ENCODE data around the gene KRABD2.

Gene KRABD2

GRCh38 chr17:8337802-8338752 lies 38.4 kb downstream of the KRABD2 start:
- Histone ChIP-seq H3K4me2 (ENCODE audit: insufficient read depth, insufficient read length, low read length) (no peak overlapping the region), H2BK15ac (ENCODE audit: low read depth, low read length) (no peak overlapping the region), H3K79me1 (ENCODE audit: insufficient read depth, low read depth, low read length, poor library complexity, severe bottlenecking) (no peaks in the 10 kb centered on the region), H3K23me2 (ENCODE audit: insufficient read length, low read depth, low read length, poor library complexity, severe bottlenecking) (no peaks in the 10 kb centered on the region), H3K18ac (ENCODE audit: insufficient read length, low read depth, low read length) (peak overlapping the region; percentile 11), H2AK5ac (ENCODE audit: insufficient read length, low read length) (no peak overlapping the region), H2BK120ac (ENCODE audit: low read depth, low read length, poor library complexity, severe bottlenecking) (no peak overlapping the region), H3K4ac (ENCODE audit: low read depth, low read length) (no peak overlapping the region), H3K79me2 (ENCODE audit: insufficient read depth, low read length) (no peaks in the 10 kb centered on the region), H4K20me1 (ENCODE audit: control insufficient read depth, insufficient read depth, insufficient read length) (no peaks in the 10 kb centered on the region), H3K9me3 (ENCODE audit: control insufficient read depth, low read depth, low read length) (no peaks in the 10 kb centered on the region), H4K8ac (replicated peaks; ENCODE audit: insufficient read length, low read depth, low read length) (no peak overlapping the region), H3K9ac (ENCODE audit: extremely low read depth, insufficient read length, low read length) (no peak overlapping the region), H3K56ac (ENCODE audit: insufficient read length, low read depth, low read length) (no peak overlapping the region), H4K5ac (ENCODE audit: insufficient read length, low read depth, low read length) (no peak overlapping the region), H3K4me1 (ENCODE audit: insufficient read depth, low read length) (no peaks in the 10 kb centered on the region; the same call in 1 of the 2 replicates), H3K23ac (ENCODE audit: insufficient read length, low read depth, low read length) (no peak overlapping the region), H3K27me3 (ENCODE audit: insufficient read depth, low read length) (no peaks in the 10 kb centered on the region), H3K27ac (ENCODE audit: insufficient read length, low read depth, low read length) (no peak overlapping the region), H2BK20ac (ENCODE audit: low read depth, low read length, poor library complexity, severe bottlenecking) (no peak overlapping the region), H2BK12ac (ENCODE audit: insufficient read length, low read depth, low read length) (no peak overlapping the region), H2BK5ac (ENCODE audit: insufficient read length, low read length) (no peak overlapping the region), H2AFZ (ENCODE audit: low read length) (peak overlapping the region; percentile 25), H3T11ph (ENCODE audit: low read length) (no peak overlapping the region), H4K91ac (ENCODE audit: insufficient read length, low read depth, low read length) (no peak overlapping the region), H3K14ac (ENCODE audit: insufficient read depth, low read length) (no peak overlapping the region)
- DNase-seq = no peak
- Mint-ChIP-seq H3K4me1 (peaks cover 19 to 24% of the 10 kb centered on the region in 2 experiments), H3K27me3 (ENCODE audit: low read depth) (peaks cover 2% of the 10 kb centered on the region; the same call in 1 of the 2 replicates), H3K9me3 (no peaks in the 10 kb centered on the region), H3K36me3 (ENCODE audit: insufficient read depth in 1 of 3, low read depth in 3 of 3) (no peaks in the 10 kb centered on the region; a peak in 1 of 7 replicates), H3K4me3 (peak overlapping the region in 1 of 2 experiments; percentile 53; a peak in 1 of 5 replicates), H3K27ac (peak overlapping the region; percentile 14 to 92 (median 91); a peak in 6 of 7 replicates)
- WGBS (ENCODE audit: extremely low coverage, insufficient read length, low lambda C conversion rate) = no CpG with 5 or more reads among the region's 11 CpGs
- TF ChIP-seq, protein P1, sequence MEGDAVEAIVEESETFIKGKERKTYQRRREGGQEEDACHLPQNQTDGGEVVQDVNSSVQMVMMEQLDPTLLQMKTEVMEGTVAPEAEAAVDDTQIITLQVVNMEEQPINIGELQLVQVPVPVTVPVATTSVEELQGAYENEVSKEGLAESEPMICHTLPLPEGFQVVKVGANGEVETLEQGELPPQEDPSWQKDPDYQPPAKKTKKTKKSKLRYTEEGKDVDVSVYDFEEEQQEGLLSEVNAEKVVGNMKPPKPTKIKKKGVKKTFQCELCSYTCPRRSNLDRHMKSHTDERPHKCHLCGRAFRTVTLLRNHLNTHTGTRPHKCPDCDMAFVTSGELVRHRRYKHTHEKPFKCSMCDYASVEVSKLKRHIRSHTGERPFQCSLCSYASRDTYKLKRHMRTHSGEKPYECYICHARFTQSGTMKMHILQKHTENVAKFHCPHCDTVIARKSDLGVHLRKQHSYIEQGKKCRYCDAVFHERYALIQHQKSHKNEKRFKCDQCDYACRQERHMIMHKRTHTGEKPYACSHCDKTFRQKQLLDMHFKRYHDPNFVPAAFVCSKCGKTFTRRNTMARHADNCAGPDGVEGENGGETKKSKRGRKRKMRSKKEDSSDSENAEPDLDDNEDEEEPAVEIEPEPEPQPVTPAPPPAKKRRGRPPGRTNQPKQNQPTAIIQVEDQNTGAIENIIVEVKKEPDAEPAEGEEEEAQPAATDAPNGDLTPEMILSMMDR (conservative IDR thresholded peaks at IDR 0.05) = no peak

All from H9 (cell line).